ENCODE data around the gene GALNT2.

- TF ChIP-seq CTCF (IDR thresholded peaks at IDR 0.05 in 8 of 11, conservative IDR thresholded peaks at IDR 0.05 in 3 of 11) = no peak
- no peak for TF ChIP-seq POLR2A (IDR thresholded peaks at IDR 0.05)
Measured at GRCh38 chr1:230303822-230304221, 236.8 kb downstream of the GALNT2 start.

Data from spleen (tissue), 7 donors.